ENCODE data around the gene GOLGA8K. TPM values are rescaled to one million over a fixed set of nuclear protein-coding genes. Genes with fewer than 3 reads are reported as not detected.
"Not testable (repeated sequence)": the region's sequence is repeated elsewhere in the genome, so short reads cannot be mapped to it uniquely, and the experiment has no call there.

Gene GOLGA8K, protein sequence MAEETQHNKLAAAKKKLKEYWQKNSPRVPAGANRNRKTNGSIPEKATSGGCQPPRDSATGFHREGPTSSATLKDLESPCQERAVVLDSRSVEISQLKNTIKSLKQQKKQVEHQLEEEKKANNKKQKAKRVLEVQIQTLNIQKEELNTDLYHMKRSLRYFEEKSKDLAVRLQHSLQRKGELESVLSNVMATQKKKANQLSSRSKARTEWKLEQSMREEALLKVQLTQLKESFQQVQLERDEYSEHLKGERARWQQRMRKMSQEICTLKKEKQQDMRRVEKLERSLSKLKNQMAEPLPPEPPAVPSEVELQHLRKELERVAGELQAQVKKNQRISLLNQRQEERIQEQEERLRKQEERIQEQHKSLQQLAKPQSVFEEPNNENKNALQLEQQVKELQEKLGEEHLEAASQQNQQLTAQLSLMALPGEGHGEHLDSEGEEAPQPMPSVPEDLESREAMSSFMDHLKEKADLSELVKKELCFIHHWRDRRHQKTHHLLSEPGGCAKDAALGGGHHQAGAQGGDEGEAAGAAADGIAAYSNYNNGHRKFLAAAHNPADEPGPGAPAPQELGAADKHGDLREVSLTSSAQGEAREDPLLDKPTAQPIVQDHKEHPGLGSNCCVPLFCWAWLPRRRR
- 1 to 10 TPM in 1 of 4 donors, under 1 TPM in 1, not detected in 2; 0.69 to 1.6 TPM for total RNA-seq

DNA sequence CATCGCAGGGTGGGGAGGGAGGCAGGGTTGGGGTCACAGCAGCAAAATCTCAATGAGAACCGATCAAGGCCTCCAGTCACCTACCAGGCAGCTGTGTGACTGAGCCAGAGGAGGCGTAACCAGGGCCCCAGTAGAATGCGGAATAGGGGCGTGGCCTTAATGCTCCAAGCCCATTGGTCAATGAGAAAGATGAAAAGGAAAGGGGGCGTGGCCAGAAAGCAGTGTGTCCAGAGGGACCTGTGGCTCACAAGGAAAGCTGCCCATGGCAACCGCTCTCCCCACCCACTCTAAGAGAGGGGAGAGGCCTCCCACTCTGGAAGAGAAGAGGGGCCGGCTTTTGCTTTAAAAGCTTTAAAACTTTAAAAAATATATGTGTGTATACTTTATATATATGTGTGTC lies at the start of gene GOLGA8K:
TSS of gene GOLGA8K (minus strand) at position 101 of the 400 bp plus-strand sequence. CDS start at position 3, 98 bp downstream.
- intact Hi-C loops (cut with DNase I; ENCODE audit: low total_unique reads); H3K4me1 ChIP-seq; H3K27ac ChIP-seq; H3K27me3 ChIP-seq; H3K9me3 ChIP-seq; H3K4me3 ChIP-seq; H3K36me3 ChIP-seq; DNase-seq: not testable (repeated sequence)

DNA sequence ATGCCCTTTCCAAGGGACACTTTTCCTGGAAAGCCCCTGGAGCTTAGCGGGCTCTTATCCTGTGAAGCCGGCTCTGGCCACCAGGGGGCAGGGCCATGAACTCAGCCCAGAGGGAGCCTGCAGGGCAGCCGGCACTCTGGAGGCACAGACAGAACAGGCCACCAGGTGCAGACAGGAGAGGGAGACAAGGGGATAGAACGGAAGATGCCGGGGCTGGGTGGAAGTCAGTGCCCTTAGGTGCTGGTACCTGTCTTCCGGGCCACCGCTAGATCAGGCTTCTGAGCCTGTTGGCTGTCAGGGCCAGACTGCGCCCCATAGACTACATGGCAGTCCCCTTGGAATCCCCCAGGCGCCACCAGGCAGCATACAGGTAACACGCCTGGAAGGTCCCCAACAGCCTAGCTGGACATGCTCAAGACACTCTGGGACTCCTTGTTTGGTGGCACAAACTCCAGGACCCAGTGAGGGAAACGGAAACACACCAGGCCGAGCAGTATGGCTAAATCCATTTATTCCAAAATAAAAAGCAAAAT lies 37.4 kb upstream of the GOLGA8K start:
- H3K4me3 ChIP-seq; intact Hi-C loops (cut with DNase I; ENCODE audit: low total_unique reads); H3K27ac ChIP-seq; H3K27me3 ChIP-seq; H3K4me1 ChIP-seq; H3K36me3 ChIP-seq; DNase-seq; H3K9me3 ChIP-seq: not testable (repeated sequence)

DNA sequence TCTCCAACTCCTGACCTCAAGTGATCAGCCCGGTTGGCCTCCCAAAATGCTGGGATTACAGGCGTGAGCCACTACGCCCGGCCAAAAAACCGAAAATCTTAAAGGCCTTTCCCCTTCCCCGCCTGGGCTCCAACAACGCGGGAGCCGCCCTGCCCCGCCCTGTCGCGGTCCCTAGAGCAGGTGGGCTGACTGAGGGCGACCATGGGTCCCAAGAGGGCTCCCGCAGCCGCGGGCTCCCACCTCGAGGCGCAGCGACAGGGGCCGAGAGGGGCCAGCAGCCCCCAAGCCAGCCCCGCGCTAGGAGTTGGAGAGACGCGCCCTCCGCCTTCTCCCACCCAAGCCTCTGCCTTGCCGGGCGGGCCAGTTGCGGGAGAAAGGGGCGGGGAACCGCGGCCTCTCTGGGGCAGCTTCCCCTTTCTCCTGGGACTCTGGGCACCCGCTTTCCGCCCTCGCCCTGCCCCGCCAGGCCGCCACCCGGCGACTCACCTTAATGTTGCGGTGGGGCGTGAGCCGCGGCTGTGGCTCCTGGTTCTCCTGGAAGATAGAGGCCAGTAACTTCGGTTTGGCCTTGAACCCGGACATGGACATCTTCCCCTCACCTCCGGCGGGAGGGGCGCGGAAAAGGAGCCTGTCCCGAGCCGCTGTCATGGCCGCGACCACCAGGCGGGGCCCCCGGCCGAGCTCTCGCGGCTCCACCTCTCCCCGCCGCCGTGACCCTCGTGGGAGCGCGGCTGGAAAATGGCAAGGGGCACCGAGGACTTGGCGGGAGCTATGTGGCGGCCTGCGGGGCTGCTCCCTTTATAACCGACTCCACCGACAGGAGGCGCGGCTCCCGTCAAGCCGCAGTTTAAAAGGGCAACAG lies 31.2 kb upstream of the GOLGA8K start:
- intact Hi-C loops (cut with DNase I; ENCODE audit: low total_unique reads); H3K9me3 ChIP-seq; H3K27ac ChIP-seq: not testable (repeated sequence)

DNA sequence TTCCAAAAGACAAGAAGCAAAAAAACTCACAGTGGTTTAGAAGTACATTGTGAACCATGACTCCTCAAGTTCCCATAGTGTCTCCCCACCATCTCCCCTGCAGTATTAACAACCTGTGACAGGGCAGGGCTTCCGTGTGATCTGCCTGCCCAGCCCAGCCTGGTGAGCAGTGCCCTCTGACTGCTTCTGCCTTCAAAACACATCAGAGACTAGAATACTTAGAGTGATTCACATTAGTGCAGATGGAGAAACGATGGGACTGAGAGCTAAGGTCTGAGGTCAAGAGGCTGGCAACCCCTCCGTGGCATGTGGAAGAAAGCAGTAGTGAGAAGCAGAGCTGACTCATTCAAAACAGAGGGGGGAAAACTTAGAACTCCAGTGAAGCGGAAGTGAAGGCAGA lies 24.5 kb upstream of the GOLGA8K start:
- H3K9me3 ChIP-seq; H3K4me3 ChIP-seq; H3K27ac ChIP-seq; H3K4me1 ChIP-seq; H3K36me3 ChIP-seq; H3K27me3 ChIP-seq; intact Hi-C loops (cut with DNase I; ENCODE audit: low total_unique reads); DNase-seq: not testable (repeated sequence)

More for the DNA sequence above, 31.2 kb upstream of the GOLGA8K start:
- H3K27me3 ChIP-seq, H3K36me3 ChIP-seq, H3K4me3 ChIP-seq, H3K4me1 ChIP-seq, DNase-seq: not testable (repeated sequence)

DNA sequence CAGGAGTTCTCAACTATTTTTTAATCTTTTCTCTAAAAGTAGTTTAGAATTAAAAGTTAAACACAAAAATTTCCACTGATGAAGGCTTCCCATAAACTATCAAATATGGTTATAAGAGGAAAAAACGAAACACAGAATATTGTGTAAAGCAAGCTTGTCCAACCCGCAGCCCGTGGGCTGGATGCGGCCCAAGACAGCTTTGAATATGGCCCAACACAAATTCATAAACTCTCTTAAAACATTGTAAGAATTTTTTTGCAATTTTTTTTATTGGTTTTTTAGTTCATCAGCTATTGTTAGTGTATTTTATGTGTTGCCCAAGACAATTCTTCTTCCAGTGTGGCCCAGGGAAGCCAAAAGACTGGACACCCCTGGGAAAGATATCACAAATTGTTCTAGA lies 23.4 kb upstream of the GOLGA8K start:
- H3K27me3 ChIP-seq; H3K4me1 ChIP-seq; H3K9me3 ChIP-seq; H3K4me3 ChIP-seq; H3K27ac ChIP-seq; DNase-seq; H3K36me3 ChIP-seq; intact Hi-C loops (cut with DNase I; ENCODE audit: low total_unique reads): not testable (repeated sequence)

DNA sequence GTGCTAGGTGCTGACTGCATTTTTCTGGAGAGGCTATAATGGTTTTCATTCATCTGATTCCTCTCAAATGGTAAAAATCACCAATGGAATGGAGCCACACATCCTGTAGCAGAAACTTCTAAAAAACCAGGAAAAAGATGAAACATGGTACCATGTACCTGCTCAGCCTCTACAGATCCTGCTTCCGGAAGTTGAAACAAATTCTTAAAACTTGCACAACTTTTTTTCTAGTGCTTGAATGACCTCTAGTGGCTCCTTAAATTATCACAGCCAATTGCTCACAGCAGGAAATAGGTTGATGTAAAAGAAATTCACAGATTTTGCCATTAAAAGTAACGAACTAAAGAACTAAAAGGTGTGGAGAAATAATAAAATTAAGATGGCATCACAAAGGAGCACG lies 4.8 kb upstream of the GOLGA8K start:
- H3K27me3 ChIP-seq; H3K4me3 ChIP-seq; DNase-seq; H3K27ac ChIP-seq; H3K36me3 ChIP-seq; H3K9me3 ChIP-seq; H3K4me1 ChIP-seq; intact Hi-C loops (cut with DNase I; ENCODE audit: low total_unique reads): not testable (repeated sequence)
- TF ChIP-seq, protein P1, sequence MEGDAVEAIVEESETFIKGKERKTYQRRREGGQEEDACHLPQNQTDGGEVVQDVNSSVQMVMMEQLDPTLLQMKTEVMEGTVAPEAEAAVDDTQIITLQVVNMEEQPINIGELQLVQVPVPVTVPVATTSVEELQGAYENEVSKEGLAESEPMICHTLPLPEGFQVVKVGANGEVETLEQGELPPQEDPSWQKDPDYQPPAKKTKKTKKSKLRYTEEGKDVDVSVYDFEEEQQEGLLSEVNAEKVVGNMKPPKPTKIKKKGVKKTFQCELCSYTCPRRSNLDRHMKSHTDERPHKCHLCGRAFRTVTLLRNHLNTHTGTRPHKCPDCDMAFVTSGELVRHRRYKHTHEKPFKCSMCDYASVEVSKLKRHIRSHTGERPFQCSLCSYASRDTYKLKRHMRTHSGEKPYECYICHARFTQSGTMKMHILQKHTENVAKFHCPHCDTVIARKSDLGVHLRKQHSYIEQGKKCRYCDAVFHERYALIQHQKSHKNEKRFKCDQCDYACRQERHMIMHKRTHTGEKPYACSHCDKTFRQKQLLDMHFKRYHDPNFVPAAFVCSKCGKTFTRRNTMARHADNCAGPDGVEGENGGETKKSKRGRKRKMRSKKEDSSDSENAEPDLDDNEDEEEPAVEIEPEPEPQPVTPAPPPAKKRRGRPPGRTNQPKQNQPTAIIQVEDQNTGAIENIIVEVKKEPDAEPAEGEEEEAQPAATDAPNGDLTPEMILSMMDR (IDR thresholded peaks at IDR 0.05), result peak in 1 of 4 experiments; percentile 17

DNA sequence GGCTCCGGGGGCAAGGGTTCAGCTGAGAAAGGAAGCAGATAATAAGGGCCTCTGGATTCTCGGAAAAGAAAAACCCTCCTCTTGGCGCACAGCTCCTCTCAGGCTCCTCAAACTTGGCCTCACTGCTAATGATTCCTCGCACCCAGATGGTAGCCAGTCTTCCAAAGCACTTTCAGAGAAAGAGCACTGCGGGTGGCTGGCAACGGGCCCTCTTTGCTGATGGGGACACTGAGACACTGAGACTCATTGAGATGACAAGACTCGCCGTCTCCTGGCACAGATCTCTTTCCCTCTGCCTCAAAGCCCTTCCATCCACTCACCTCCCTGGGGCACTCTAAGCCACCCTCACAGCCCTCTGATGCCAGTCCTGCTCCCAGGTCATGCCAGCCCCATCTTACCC lies 6.6 kb downstream of the GOLGA8K start:
- intact Hi-C loops (cut with DNase I; ENCODE audit: low total_unique reads); H3K4me3 ChIP-seq; H3K27ac ChIP-seq; DNase-seq; H3K9me3 ChIP-seq; H3K4me1 ChIP-seq; H3K36me3 ChIP-seq; H3K27me3 ChIP-seq: not testable (repeated sequence)

DNA sequence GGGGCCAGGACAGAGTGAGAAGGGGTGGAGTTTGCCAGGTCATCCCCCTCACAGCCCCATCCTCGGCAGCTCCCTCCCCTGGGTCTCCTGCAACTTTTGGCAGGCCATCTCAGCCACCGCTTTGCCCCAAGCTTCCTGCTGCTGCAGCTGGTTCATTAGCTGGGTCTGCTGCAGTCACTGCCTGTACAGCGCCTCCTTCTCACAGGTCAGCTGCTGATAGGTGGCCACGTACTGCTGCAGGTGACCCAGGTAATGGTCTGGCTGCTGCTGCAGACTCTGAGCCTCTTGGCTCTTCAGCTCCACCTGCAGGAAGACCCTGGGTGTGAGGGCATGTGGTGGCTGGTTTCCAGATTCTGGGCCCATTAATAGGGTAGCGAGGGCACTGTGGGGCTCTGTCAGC lies 8.3 kb downstream of the GOLGA8K start:
- H3K4me1 ChIP-seq; DNase-seq; H3K9me3 ChIP-seq; H3K27ac ChIP-seq; H3K27me3 ChIP-seq; H3K36me3 ChIP-seq; H3K4me3 ChIP-seq; intact Hi-C loops (cut with DNase I; ENCODE audit: low total_unique reads): not testable (repeated sequence)

DNA sequence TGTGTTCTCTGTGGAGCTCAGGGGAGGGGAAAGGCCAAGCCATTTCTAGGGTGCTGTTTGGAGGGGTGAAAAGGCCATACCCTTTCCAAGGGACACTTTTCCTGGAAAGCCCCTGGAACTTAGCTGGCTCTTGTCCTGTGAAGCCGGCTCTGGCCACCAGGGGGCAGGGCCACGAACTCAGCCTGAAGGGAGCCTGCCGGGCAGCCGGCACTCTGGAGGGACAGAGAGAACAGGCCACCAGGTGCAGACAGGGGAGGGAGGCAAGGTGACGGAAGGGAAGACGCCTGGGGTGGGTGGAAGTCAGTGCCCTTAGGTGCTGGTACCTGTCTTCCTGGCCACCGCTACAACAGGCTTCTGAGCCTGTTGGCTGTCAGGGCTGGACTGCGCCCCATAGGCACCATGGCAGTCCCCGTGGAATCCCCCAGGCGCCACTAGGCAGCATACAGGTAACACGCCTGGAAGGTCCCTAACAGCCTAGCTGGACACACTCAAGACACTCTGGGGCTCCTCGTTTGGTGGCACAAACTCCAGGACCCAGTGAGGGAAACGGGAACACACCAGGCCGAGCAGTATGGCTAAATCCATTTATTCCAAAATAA lies 14.9 kb downstream of the GOLGA8K start:
- H3K4me3 ChIP-seq; DNase-seq; H3K9me3 ChIP-seq; H3K27me3 ChIP-seq; H3K27ac ChIP-seq; H3K4me1 ChIP-seq; H3K36me3 ChIP-seq; intact Hi-C loops (cut with DNase I; ENCODE audit: low total_unique reads): not testable (repeated sequence)

DNA sequence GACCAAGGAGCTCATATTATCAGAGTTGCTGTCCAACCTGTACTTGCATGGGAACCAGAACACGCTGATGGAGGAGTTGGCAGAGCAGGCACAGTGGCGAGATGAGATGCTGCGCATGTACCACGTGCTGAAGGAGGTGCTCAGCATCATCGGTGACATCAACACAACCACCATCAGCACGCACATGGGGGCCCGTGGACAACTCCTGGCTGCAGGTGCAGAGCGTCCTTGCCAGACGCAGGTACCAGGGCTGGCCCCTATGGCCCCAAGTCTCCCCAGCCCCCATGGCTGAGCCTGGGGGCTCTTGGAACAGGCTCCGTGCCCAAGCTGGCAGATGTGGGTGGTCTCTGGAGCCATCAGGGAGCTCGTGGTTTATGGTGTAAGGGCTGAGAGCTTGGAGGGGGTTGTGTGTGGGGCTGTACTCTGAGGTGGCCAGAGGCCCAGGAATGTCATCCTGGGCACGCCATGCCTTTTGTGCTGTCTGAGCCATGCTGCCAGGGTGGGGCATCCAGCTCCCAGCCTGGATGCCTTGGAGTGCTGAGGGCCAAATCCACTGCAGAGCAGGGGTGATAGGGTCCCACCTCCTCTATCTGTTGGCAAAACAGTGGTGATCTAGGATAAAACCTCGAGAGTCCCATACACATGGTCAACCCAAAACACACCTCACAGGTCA lies 17.1 kb downstream of the GOLGA8K start:
- H3K36me3 ChIP-seq; H3K27ac ChIP-seq; H3K27me3 ChIP-seq; H3K4me1 ChIP-seq; intact Hi-C loops (cut with DNase I; ENCODE audit: low total_unique reads); H3K4me3 ChIP-seq; DNase-seq; H3K9me3 ChIP-seq: not testable (repeated sequence)

DNA sequence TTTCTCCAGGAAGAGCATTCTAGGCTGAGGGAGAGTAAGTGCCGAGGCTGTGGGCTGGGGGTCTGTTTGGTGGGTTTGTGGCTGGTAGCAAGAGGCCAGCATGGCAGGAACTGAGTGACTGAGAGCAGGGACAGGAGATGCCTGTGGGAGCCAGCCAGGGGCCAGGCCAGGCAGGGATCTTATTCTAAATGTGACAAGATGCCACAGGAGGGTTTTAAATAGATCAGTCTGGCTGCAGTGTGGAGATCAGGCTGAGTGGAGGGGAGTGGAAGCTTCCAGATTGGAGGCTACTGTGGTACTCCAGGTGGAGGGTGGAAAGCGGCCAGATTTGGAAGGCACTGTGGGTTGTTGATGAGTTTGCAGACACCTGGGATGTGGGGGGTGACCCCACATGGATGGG lies 28.9 kb downstream of the GOLGA8K start:
- DNase-seq; H3K4me3 ChIP-seq; H3K36me3 ChIP-seq; H3K27me3 ChIP-seq; H3K4me1 ChIP-seq; H3K27ac ChIP-seq; H3K9me3 ChIP-seq; intact Hi-C loops (cut with DNase I; ENCODE audit: low total_unique reads): not testable (repeated sequence)
